Parathyroid adenoma (tissue), 2 donors: ENCODE results near the gene URGCP.

Source experiments
- H2AFZ ChIP-seq: fragments of 300-600 bp; sonication (generic); one replicate; pipeline ENCODE4 v1.7.0; 2017; ENCODE audit warnings: antibody characterized with exemption, mild to moderate bottlenecking
- H3K27ac ChIP-seq: fragments of 300-600 bp; sonication (generic); one replicate; pipeline ENCODE4 v1.7.0; 2017
- H3K27me3 ChIP-seq: fragments of 300-600 bp; sonication (generic); one replicate; pipeline ENCODE4 v1.7.0; 2017; ENCODE audit warnings: low read length; ENCODE audit not compliant: control insufficient read depth, insufficient read depth
- H3K36me3 ChIP-seq: fragments of 300-600 bp; sonication (generic); one replicate; pipeline ENCODE4 v1.7.0; 2017; ENCODE audit warnings: low read length; ENCODE audit not compliant: control insufficient read depth, insufficient read depth
- H3K4me1 ChIP-seq: fragments of 300-600 bp; sonication (generic); one replicate; pipeline ENCODE4 v1.7.0; 2017; ENCODE audit warnings: control low read depth
- H3K4me2 ChIP-seq: fragments of 300-600 bp; sonication (generic); one replicate; pipeline ENCODE4 v1.7.0; 2017; ENCODE audit warnings: low read length
- H3K4me3 ChIP-seq: fragments of 300-600 bp; sonication (generic); one replicate; pipeline ENCODE4 v1.7.0; 2017; ENCODE audit warnings: low read depth, low read length
- H3K79me2 ChIP-seq: fragments of 300-600 bp; sonication (generic); one replicate; pipeline ENCODE4 v1.7.0; 2017; ENCODE audit warnings: control low read depth
- H3K9ac ChIP-seq: fragments of 300-600 bp; sonication (generic); one replicate; pipeline ENCODE4 v1.7.0; 2017; ENCODE audit warnings: mild to moderate bottlenecking
- H3K9me3 ChIP-seq: fragments of 300-600 bp; sonication (generic); one replicate; pipeline ENCODE4 v1.7.0; 2017; ENCODE audit warnings: low read length; ENCODE audit not compliant: control insufficient read depth
- TF ChIP-seq, protein P1 (sequence below): fragments of 300-600 bp; sonication (generic); IDR thresholded peaks from one replicate; pipeline ENCODE4 v1.7.0; 2017; ENCODE audit warnings: antibody characterized with exemption, mild to moderate bottlenecking
- donor health status: primary hyperparathyroidism.

The URGCP gene

DNA sequence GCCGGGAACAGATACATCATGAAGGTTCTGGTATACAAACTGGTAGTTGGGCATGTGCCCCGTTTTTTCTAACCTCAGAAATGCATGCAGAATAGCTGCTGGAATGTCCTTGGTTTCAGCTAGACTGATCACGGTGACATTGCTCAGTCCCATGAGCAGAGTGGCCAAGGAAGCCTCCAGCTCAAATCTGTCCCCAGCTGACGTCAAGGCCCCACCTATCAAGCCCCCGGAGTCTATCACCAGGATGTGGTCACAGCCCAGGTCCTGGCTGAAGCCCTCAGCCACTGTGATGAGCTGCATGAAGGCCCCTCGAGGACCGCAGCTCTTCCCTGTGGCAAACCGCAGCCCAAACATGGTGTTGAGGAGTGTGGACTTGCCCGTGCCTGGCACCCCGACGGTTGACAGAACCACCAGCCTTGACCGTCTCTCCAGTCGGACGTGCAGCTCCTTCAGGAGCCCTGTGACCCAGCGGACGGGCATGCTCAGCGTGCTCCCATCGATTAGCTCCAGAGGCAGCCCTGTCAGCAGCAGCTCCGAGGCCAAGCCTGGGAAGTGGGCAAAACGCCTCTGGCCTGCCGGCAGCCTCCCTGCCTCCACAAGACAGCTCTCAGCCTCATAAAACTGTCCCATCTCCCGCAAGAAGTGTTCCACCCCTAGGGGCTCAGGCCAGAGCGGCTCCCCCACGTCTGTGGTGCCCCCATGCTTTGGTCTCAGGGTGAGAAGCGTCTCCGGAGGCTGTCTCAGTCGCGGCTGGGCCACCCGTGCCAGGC, 29.2 kb downstream of the URGCP start:
- H3K27ac ChIP-seq: no peak overlapping the region
- TF ChIP-seq, protein P1, sequence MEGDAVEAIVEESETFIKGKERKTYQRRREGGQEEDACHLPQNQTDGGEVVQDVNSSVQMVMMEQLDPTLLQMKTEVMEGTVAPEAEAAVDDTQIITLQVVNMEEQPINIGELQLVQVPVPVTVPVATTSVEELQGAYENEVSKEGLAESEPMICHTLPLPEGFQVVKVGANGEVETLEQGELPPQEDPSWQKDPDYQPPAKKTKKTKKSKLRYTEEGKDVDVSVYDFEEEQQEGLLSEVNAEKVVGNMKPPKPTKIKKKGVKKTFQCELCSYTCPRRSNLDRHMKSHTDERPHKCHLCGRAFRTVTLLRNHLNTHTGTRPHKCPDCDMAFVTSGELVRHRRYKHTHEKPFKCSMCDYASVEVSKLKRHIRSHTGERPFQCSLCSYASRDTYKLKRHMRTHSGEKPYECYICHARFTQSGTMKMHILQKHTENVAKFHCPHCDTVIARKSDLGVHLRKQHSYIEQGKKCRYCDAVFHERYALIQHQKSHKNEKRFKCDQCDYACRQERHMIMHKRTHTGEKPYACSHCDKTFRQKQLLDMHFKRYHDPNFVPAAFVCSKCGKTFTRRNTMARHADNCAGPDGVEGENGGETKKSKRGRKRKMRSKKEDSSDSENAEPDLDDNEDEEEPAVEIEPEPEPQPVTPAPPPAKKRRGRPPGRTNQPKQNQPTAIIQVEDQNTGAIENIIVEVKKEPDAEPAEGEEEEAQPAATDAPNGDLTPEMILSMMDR: no peak
- no peaks in the 10 kb centered on the region for H3K36me3 ChIP-seq
- H3K79me2 ChIP-seq: peaks cover 2% of the 10 kb centered on the region
- no peak overlapping the region for H3K9ac ChIP-seq
- no peak overlapping the region for H2AFZ ChIP-seq
- H3K4me3 ChIP-seq: no peak overlapping the region
- H3K9me3 ChIP-seq: no peaks in the 10 kb centered on the region
- no peaks in the 10 kb centered on the region for H3K27me3 ChIP-seq
- no peak overlapping the region for H3K4me2 ChIP-seq
- H3K4me1 ChIP-seq: no peaks in the 10 kb centered on the region

DNA sequence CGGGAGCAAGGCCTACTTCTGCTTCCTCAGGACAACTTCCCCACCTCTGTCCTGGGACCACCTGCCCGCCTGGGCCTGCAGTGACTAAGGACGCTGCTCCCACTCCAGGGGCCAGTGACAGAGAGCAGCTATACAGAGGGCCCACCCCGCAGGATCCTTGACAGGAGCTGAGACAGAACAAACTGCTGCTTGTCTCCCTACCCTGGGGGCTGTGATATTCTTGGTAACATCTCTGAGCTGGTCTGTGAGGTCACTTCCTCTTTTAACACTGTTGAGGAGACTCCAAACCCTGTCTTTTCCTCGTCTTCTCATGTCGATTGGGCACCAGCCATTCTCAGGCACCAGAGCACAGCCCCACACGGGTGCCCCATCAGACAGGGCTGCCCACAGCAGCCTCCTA, 30.2 kb downstream of the URGCP start:
- no peaks in the 10 kb centered on the region for H3K9me3 ChIP-seq
- no peak overlapping the region for H3K4me3 ChIP-seq
- H3K27me3 ChIP-seq: no peaks in the 10 kb centered on the region
- H2AFZ ChIP-seq: no peak overlapping the region
- no peak overlapping the region for H3K9ac ChIP-seq
- no peaks in the 10 kb centered on the region for H3K79me2 ChIP-seq
- no peaks in the 10 kb centered on the region for H3K4me1 ChIP-seq
- H3K36me3 ChIP-seq: no peaks in the 10 kb centered on the region
- H3K27ac ChIP-seq: no peak overlapping the region
- TF ChIP-seq, protein P1: no peak
- no peak overlapping the region for H3K4me2 ChIP-seq

DNA sequence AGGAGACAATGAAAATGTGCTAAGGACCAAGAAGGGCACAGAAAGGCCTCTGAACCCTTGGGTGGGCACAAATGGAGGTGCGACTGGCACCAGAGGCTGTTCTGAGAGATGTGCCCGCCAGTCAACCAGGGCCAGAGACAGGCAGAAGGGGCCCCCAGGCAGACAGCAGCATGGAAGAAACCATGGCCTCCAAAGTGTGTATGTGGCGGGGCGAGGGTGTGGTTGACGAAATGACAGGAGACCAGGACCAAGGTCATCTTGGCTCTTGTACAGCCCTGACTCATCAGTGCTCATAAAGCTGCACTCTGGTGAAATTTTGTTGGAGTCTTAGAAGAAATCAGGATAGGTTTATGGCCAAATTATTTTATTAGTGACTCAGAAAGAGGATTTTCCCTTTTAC, 33.1 kb downstream of the URGCP start:
- Histone ChIP-seq H3K4me2 (no peak overlapping the region), H3K4me3 (no peak overlapping the region), H3K79me2 (no peaks in the 10 kb centered on the region), H3K4me1 (peaks cover 3% of the 10 kb centered on the region), H2AFZ (no peak overlapping the region), H3K27ac (no peak overlapping the region), H3K9me3 (no peaks in the 10 kb centered on the region), H3K9ac (no peak overlapping the region), H3K36me3 (no peaks in the 10 kb centered on the region), H3K27me3 (no peaks in the 10 kb centered on the region)
- TF ChIP-seq, protein P1: no peak

DNA sequence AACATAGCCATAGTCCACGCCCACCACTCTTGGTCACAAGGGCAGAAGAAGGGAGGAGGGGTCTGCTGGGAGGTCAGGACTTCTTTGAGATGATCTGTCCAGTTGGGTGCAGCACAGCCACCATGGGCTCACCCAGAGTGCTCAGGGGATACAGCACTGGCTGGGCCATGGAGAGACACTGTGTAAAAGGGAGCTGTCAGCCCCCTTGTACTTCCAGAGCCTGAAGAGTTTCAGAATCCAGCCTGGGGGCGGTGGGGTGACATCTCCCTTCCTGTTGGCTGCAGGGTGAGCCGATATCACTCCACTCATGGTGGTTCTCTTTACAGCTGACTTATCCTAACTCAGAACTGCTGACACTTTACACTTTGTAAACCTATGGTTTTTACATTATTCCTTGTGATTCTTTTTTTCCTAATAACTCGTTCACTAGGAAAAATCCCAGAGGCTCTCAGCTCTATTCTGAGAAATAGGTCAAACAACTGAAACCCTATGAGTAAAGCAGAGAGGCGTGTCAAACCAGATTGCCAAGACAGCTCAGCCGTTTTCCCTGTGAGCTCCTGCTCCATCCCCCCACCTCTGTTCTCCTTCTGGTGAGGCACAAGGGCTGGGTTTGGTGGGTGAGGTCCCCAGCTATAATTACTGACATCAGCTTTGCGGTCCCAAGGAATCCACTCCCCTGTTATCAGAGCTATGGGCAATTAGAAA, 33.8 kb downstream of the URGCP start:
- Histone ChIP-seq H3K36me3 (no peaks in the 10 kb centered on the region), H3K9me3 (no peaks in the 10 kb centered on the region), H3K79me2 (no peaks in the 10 kb centered on the region), H3K27ac (peak overlapping the region; percentile 5), H3K4me3 (no peak overlapping the region), H3K9ac (no peak overlapping the region), H3K27me3 (no peaks in the 10 kb centered on the region), H3K4me1 (peaks cover 7% of the 10 kb centered on the region), H3K4me2 (no peak overlapping the region), H2AFZ (no peak overlapping the region)
- TF ChIP-seq, protein P1: no peak
